GM19239 (cell line): Measurements from ENCODE around the gene AP4B1.
"Not testable (repeated sequence)": the region's sequence is repeated elsewhere in the genome, so short reads cannot be mapped to it uniquely, and the experiment has no call there.

Source experiments
- DNase-seq: peaks from one replicate; pipeline ENCODE4 v3.0.0; 2011; ENCODE audit warnings: low spot score; ENCODE audit not compliant: insufficient read length
- FAIRE-seq: peaks from 2 replicates; lab custom pipeline; 2011; peaks lifted over from hg19 to GRCh38; lab: Jason Lieb, UNC

Gene AP4B1

GRCh38 chr1:113904674-113905434 is at the start of gene AP4B1, which contains the start of gene DCLRE1B:
AP4B1 (minus strand) TSS chr1:113904799; CDS start chr1:113904717, 82 bp downstream.
DCLRE1B (plus strand) TSS chr1:113905326; CDS start chr1:113905587, 261 bp downstream.
- DNase-seq (peak; percentile 88), FAIRE-seq (peak; percentile 90)

GRCh38 chr1:113951719-113952118 is 47.1 kb upstream of the AP4B1 start:
- no peak for FAIRE-seq
- DNase-seq: no peak

- no peak for DNase-seq
- no peak for FAIRE-seq
Observed at GRCh38 chr1:113950908-113951307, 46.3 kb upstream of the AP4B1 start.

GRCh38 chr1:113949007-113949406 is 44.4 kb upstream of the AP4B1 start:
- FAIRE-seq (no peak), DNase-seq (no peak)

GRCh38 chr1:113948151-113948550 is 43.6 kb upstream of the AP4B1 start:
- DNase-seq, FAIRE-seq: not testable (repeated sequence)

GRCh38 chr1:113947388-113948107 is 42.9 kb upstream of the AP4B1 start:
- peak; percentile 64 for FAIRE-seq
- DNase-seq: no peak

GRCh38 chr1:113946678-113947387 is 42.2 kb upstream of the AP4B1 start:
- FAIRE-seq: no peak
- DNase-seq: no peak

GRCh38 chr1:113946112-113946511 is 41.5 kb upstream of the AP4B1 start:
- FAIRE-seq (no peak), DNase-seq (no peak)

GRCh38 chr1:113945329-113945728 is 40.7 kb upstream of the AP4B1 start:
- FAIRE-seq (no peak), DNase-seq (no peak)

- FAIRE-seq: no peak
Observed at GRCh38 chr1:113943028-113943811, 38.6 kb upstream of the AP4B1 start.

GRCh38 chr1:113942527-113942926 is 37.9 kb upstream of the AP4B1 start:
- no peak for FAIRE-seq
- no peak for DNase-seq

More at GRCh38 chr1:113943028-113943811, 38.6 kb upstream of the AP4B1 start:
- no peak for DNase-seq

- no peak for DNase-seq
- FAIRE-seq: no peak
Observed at GRCh38 chr1:113941245-113941559, 36.6 kb upstream of the AP4B1 start.

GRCh38 chr1:113940365-113941244 is 36.0 kb upstream of the AP4B1 start:
- DNase-seq: no peak
- FAIRE-seq: peak; percentile 53

GRCh38 chr1:113938192-113938591 is 33.6 kb upstream of the AP4B1 start:
- DNase-seq: no peak
- FAIRE-seq: no peak

- no peak for DNase-seq
- no peak for FAIRE-seq
Observed at GRCh38 chr1:113937146-113937545, 32.5 kb upstream of the AP4B1 start.

- FAIRE-seq (no peak), DNase-seq (no peak)
Observed at GRCh38 chr1:113935970-113936369, 31.4 kb upstream of the AP4B1 start.

- no peak for FAIRE-seq
- no peak for DNase-seq
Observed at GRCh38 chr1:113935176-113935575, 30.6 kb upstream of the AP4B1 start.

GRCh38 chr1:113934511-113935055 is 30.0 kb upstream of the AP4B1 start:
- DNase-seq (no peak), FAIRE-seq (no peak)

GRCh38 chr1:113934006-113934405 is 29.4 kb upstream of the AP4B1 start:
- no peak for FAIRE-seq
- no peak for DNase-seq
